Psoas muscle (tissue), 8 donors: Measurements from ENCODE around the gene KCNG2. TPM values are rescaled to one million over a fixed set of nuclear protein-coding genes. Genes with fewer than 3 reads are reported as not detected.

Experiments
- ATAC-seq, 4 donors: fragments of 200-7000 bp; cut with Tn5 transposase; one replicate each; pipeline ENCODE4 v1.9.1; 2020; ENCODE audit warnings: moderate library complexity in 3 of 4, mild to moderate bottlenecking in 2 of 4
- DNase-seq, 2 donors: peaks; one replicate each; pipeline ENCODE4 v3.0.0-alpha.2; 2020
- H3K27ac ChIP-seq: fragments of 200-600 bp; one replicate; pipeline ENCODE4 v1.8.0; 2022
- H3K27me3 ChIP-seq, 3 donors: fragments of 200-600 bp in 1 of 3; one replicate each; pipeline versions ENCODE4 v1.6.1 to v1.8.0; 2013 to 2022; ENCODE audit warnings: low read length in 2 of 3, mild to moderate bottlenecking in 2 of 3, moderate library complexity in 1 of 3; ENCODE audit not compliant: insufficient read depth in 3 of 3
- H3K36me3 ChIP-seq, 2 donors: fragments of 200-600 bp in 1 of 2; one replicate each; pipeline versions ENCODE4 v1.6.1 to v1.8.0; 2013 to 2022; ENCODE audit warnings: low read depth in 1 of 2, mild to moderate bottlenecking in 1 of 2, moderate library complexity in 1 of 2; ENCODE audit not compliant: insufficient read depth in 1 of 2
- H3K4me1 ChIP-seq: fragments of 200-600 bp; one replicate; pipeline ENCODE4 v1.8.0; 2022
- H3K4me3 ChIP-seq: fragments of 200-600 bp; one replicate; pipeline ENCODE4 v1.8.0; 2022; ENCODE audit warnings: mild to moderate bottlenecking
- H3K9me3 ChIP-seq: fragments of 200-600 bp; one replicate; pipeline ENCODE4 v1.8.0; 2022
- WGBS, 3 donors: extraction: QIAGEN DNeasy Blood & Tissue Kit; methylation state at CpG; one replicate each; pipeline versions ENCODE4 v1.1.6 to v1.1.7; 2013; 5-methylcytosine and 5-hydroxymethylcytosine counted together
- intact Hi-C, 2 donors: fragments of 100-400 bp; cut with DNase I; formaldehyde crosslinking; loops; one replicate each; pipeline versions ENCODE4 v1.11.0 to v1.14.2; 2022
- polyA plus RNA-seq, 3 donors: library from polyadenylated mRNA; stranded (reverse); fragments of 200-250 nt; gene quantifications; one replicate each; pipeline ENCODE4 v1.2.3, GENCODE V29; 2013
- total RNA-seq, 4 donors: library from RNA; stranded (reverse); fragmentation: NEBNext Ultra II Directional in 2 of 4; extraction: Animal tissue kit (Norgen Biotek cat#: 25700) in 2 of 4; gene quantifications; one replicate each; pipeline versions ENCODE4 v1.2.1 to v1.2.4, GENCODE V29; 2021 to 2023
- TF ChIP-seq, protein P1 (sequence below): fragments of 200-600 bp; IDR thresholded peaks from one replicate; pipeline ENCODE4 v1.8.0; 2022; ENCODE audit warnings: antibody characterized with exemption
- donor health status: healthy with polysubstance abuse.
- donor health status: DM: no; HTN: no; CAD: no; lungs with moderate emphysema.
- donor health status: Bipolar disorder and iron deficiency.
- donor health status: healthy.
- donor health status: DM: yes; HTN: yes; CAD: no.
- donor health status: DM: no; HTN: no; CAD: no.
- donor health status: DM: no; HTN: no; CAD: no.
- donor health status: DM: yes; HTN: yes; CAD: no.

Gene KCNG2
- total and polyA plus RNA-seq, 7 donors = 0.04 to 0.54 (median 0.27) TPM; not detected in 2

DNA sequence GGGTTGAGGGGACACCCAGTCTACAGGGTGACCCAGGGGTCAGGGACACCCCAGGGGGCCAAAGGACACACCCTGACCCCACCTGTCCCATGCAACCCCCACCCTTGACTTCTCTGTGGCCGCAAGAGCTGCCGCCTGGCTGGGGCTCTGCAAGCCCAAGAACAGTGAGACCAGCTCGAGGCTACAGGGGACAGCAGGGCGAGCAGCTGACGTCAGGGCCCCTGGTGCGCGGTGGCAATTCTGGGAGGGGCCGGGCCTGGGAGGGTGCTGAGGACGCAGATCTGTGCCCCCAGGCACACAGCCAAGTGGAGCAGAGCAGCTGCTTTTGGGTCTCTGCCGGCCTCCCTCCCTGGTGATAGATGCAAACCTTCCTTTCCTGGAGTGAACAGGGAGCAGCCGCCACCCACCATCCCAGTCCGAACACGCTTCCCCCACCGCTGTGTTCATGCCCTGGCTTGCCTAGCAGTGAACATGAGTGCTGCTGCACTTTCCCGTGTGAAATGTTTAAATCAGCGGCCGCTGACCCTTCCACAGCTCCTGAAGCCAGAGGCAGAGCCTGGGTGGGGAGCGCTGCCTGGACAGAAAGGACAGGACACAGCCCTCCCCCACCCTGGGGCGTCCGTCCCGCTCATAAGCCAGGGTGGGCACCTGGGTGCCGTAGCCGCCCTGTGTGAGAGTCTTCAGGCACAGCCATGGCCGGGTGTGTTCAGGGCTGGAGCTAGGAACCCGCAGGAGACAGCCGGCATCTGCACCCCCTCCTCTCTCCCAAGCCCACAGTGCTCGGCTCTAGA is 106.8 kb downstream of the KCNG2 start:
- Histone ChIP-seq H3K4me1 (no peaks in the 10 kb centered on the region), H3K4me3 (no peak overlapping the region), H3K27me3 (no peaks in the 10 kb centered on the region), H3K27ac (no peak overlapping the region), H3K9me3 (no peaks in the 10 kb centered on the region), H3K36me3 (peaks cover 0 to 28% of the 10 kb centered on the region in 2 donors)
- DNase-seq = no peak
- TF ChIP-seq, protein P1, sequence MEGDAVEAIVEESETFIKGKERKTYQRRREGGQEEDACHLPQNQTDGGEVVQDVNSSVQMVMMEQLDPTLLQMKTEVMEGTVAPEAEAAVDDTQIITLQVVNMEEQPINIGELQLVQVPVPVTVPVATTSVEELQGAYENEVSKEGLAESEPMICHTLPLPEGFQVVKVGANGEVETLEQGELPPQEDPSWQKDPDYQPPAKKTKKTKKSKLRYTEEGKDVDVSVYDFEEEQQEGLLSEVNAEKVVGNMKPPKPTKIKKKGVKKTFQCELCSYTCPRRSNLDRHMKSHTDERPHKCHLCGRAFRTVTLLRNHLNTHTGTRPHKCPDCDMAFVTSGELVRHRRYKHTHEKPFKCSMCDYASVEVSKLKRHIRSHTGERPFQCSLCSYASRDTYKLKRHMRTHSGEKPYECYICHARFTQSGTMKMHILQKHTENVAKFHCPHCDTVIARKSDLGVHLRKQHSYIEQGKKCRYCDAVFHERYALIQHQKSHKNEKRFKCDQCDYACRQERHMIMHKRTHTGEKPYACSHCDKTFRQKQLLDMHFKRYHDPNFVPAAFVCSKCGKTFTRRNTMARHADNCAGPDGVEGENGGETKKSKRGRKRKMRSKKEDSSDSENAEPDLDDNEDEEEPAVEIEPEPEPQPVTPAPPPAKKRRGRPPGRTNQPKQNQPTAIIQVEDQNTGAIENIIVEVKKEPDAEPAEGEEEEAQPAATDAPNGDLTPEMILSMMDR = no peak
- intact Hi-C loops = no loop called here
- 76 to 79% (median 78%) methylated on average over 26 to 27 of the region's 27 CpGs for WGBS, 3 donors
- ATAC-seq = no peak

DNA sequence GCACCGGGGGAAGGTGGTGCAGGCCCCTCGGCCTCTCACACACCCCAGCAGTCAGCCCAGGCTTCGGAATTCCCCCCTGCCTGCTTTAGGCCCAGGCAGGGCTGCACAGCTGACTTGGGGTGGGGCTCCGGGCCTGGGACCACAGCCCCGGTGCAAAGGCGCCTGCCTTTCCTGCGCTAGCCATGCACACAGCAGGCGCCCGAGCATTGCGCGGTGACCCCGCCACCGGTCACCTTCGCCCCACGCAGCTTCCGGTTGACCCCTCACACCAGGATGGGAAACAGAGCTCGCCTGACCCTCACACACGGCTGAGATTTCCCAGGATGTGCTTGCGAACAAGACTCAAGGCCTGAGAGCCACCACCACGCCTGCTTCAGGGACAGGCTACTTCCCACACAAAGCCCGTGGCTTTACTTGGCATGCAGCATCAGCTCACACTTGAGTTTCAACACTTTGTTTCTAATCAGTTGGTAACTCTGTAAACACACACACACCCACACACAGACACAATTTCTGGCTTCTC is 107.7 kb downstream of the KCNG2 start:
- no peaks in the 10 kb centered on the region for H3K27me3 ChIP-seq
- H3K9me3 ChIP-seq = no peaks in the 10 kb centered on the region
- no peak overlapping the region for H3K4me3 ChIP-seq
- peaks cover 0 to 28% of the 10 kb centered on the region in 2 donors for H3K36me3 ChIP-seq
- WGBS, 3 donors = 92 to 93% (median 92%) methylated on average over 21 of the region's 21 CpGs
- TF ChIP-seq, protein P1 = no peak
- intact Hi-C loops = no loop called here
- H3K4me1 ChIP-seq = no peaks in the 10 kb centered on the region
- ATAC-seq (no peak), DNase-seq (no peak)
- H3K27ac ChIP-seq = no peak overlapping the region

DNA sequence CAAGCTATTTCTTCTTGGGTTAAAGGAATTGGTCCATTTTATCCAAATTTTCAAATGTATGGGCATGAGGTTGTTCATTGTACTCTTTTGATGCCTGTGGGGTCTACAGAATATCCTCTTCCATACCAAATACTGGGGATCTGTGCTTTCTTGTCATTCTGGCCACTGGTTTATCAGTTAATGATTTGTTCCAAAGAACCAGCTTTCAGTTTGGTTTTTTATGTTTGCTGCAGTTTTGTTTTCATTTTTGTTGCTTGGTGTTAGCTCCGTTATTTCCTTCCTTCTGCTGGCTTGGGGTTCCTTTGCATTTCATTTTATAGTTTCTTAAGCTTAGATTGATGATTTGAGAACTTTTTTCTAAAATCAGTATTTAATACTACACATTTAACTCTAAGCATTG is 108.3 kb downstream of the KCNG2 start:
- TF ChIP-seq, protein P1 = no peak
- Histone ChIP-seq H3K4me3 (no peak overlapping the region), H3K4me1 (no peaks in the 10 kb centered on the region), H3K9me3 (no peaks in the 10 kb centered on the region), H3K36me3 (peaks cover 0 to 28% of the 10 kb centered on the region in 2 donors), H3K27ac (no peak overlapping the region), H3K27me3 (no peaks in the 10 kb centered on the region)
- no peak for ATAC-seq
- WGBS, 3 donors = 86 to 95% (median 93%) methylated on average over 1 of the region's 1 CpG
- intact Hi-C loops = no loop called here
- no peak for DNase-seq

DNA sequence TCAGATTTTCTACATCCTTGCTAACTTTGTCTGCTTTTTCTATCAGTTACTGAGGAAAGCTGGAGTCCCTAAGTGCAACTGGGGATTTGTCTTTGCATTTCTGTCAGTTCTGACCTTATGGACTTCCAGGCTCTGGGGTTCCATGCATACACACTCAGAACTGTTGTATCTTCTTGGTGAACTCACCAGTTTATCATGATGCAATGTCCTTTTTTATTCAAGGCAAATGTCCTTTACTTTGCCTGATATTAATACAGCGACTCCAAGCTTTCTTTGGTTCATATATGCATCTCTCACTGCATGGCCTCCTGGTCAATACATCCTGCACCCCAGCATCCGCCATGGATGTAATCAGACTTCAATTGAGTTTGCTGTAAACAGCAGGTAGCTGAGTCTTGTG is 109.0 kb downstream of the KCNG2 start:
- Histone ChIP-seq H3K27me3 (no peaks in the 10 kb centered on the region), H3K4me3 (no peak overlapping the region), H3K36me3 (peaks cover 0 to 28% of the 10 kb centered on the region in 2 donors), H3K4me1 (no peaks in the 10 kb centered on the region), H3K27ac (no peak overlapping the region), H3K9me3 (no peaks in the 10 kb centered on the region)
- intact Hi-C loops = no loop called here
- no peak for DNase-seq
- no peak for ATAC-seq
- 97 to 100% (median 98%) methylated on average over 2 of the region's 2 CpGs for WGBS, 3 donors
- TF ChIP-seq, protein P1 = no peak
